Stimulated activated CD8-positive, alpha-beta memory T cell treated with anti-CD3 and anti-CD28 coated beads, Interleukin-15, amount 100 ng/mL, for 24 hours (primary cell): ENCODE data around the gene ERCC8.
A peak's percentile ranks its signal among the peaks of the same experiment; 100 is the strongest.
"Not testable (repeated sequence)": the region's sequence is repeated elsewhere in the genome, so short reads cannot be mapped to it uniquely, and the experiment has no call there.

Source experiments
- DNase-seq: peaks from one replicate; pipeline ENCODE4 v3.0.0-alpha.2; 2020; ENCODE audit warnings: low read depth

The ERCC8 gene

GRCh38 chr5:60903356-60903755 lies 41.5 kb downstream of the ERCC8 start:
- DNase-seq = no peak

GRCh38 chr5:60896991-60897390 lies 47.9 kb downstream of the ERCC8 start:
- no peak for DNase-seq

GRCh38 chr5:60893521-60893920 lies 51.3 kb downstream of the ERCC8 start:
- DNase-seq = no peak

- no peak for DNase-seq
These were observed 53.2 kb downstream of the ERCC8 start for GRCh38 chr5:60891667-60892066.

GRCh38 chr5:60888359-60889061 lies 56.4 kb downstream of the ERCC8 start:
- DNase-seq = no peak

- no peak for DNase-seq
These were observed 57.1 kb downstream of the ERCC8 start for GRCh38 chr5:60887746-60888145.

GRCh38 chr5:60887096-60887495 lies 57.8 kb downstream of the ERCC8 start:
- no peak for DNase-seq

GRCh38 chr5:60886158-60886557 lies 58.7 kb downstream of the ERCC8 start:
- no peak for DNase-seq

- no peak for DNase-seq
These were observed 61.6 kb downstream of the ERCC8 start for GRCh38 chr5:60883229-60883628.

- DNase-seq = no peak
These were observed 72.0 kb downstream of the ERCC8 start for GRCh38 chr5:60872892-60873291.

- no peak for DNase-seq
These were observed 74.0 kb downstream of the ERCC8 start for GRCh38 chr5:60870857-60871256.

GRCh38 chr5:60860572-60860971 lies 84.3 kb downstream of the ERCC8 start:
- DNase-seq = not testable (repeated sequence)

- no peak for DNase-seq
These were observed 88.8 kb downstream of the ERCC8 start for GRCh38 chr5:60856066-60856465.

- DNase-seq = no peak
These were observed 91.9 kb downstream of the ERCC8 start for GRCh38 chr5:60852940-60853339.

- no peak for DNase-seq
These were observed 92.6 kb downstream of the ERCC8 start for GRCh38 chr5:60852317-60852716.

- no peak for DNase-seq
These were observed 93.2 kb downstream of the ERCC8 start for GRCh38 chr5:60851626-60852025.

GRCh38 chr5:60846298-60846697 lies 98.6 kb downstream of the ERCC8 start:
- no peak for DNase-seq

- DNase-seq = peak; percentile 11
These were observed 100.6 kb downstream of the ERCC8 start, which contains the start of gene ELOVL7 for GRCh38 chr5:60843936-60844905. Gene ELOVL7 (minus strand): TSS chr5:60844269. CDS start chr5:60787397, 56,872 bp downstream.

- DNase-seq = no peak
These were observed 101.4 kb downstream of the ERCC8 start for GRCh38 chr5:60843386-60843935.

GRCh38 chr5:60842871-60843385 lies 101.9 kb downstream of the ERCC8 start:
- no peak for DNase-seq

- DNase-seq = no peak
These were observed 103.5 kb downstream of the ERCC8 start for GRCh38 chr5:60841361-60841760.

GRCh38 chr5:60836131-60836530 lies 108.7 kb downstream of the ERCC8 start:
- DNase-seq = no peak

GRCh38 chr5:60835554-60835953 lies 109.3 kb downstream of the ERCC8 start:
- no peak for DNase-seq
